PC-3 (cell line): ENCODE measurements around the gene LY6G6F. TPM values are rescaled to one million over a fixed set of nuclear protein-coding genes. Genes with fewer than 3 reads are reported as not detected.
A peak's percentile ranks its signal among the peaks of the same experiment; 100 is the strongest.

Experiments
- ATAC-seq: fragments of 200-7000 bp; cut with Tn5 transposase; 2 replicates; pipeline ENCODE4 v1.9.1; 2020; ENCODE audit warnings: mild to moderate bottlenecking, moderate library complexity
- BruUV-seq: library from RNA; stranded (reverse); fragments of 400-500 nt; replicated peaks from 2 replicates; lab custom pipeline; 2021; lab: Mats Ljungman, UMichigan
- CTCF ChIA-PET: fragments of 300-600 bp; sonication (Branson Sonifier 250); formaldehyde crosslinking; loops from one replicate; lab custom pipeline; 2022; ENCODE audit warnings: antibody characterized with exemption; lab: Charles Lee
- POLR2A ChIA-PET: fragments of 300-600 bp; sonication (Branson Sonifier 250); formaldehyde crosslinking; loops from one replicate; lab custom pipeline; 2022; ENCODE audit warnings: antibody characterized with exemption; ENCODE audit not compliant: unreplicated experiment; lab: Charles Lee
- DNase-seq: peaks from one replicate; pipeline ENCODE4 v3.0.0-alpha.2; 2015
- H2AFZ ChIP-seq: fragments of 300-600 bp; sonication (generic); 2 replicates; pipeline ENCODE4 v1.6.0; 2016; ENCODE audit warnings: antibody characterized with exemption, low read length
- H3F3A ChIP-seq: fragments of 300-600 bp; sonication (generic); one replicate; pipeline ENCODE4 v1.6.0; 2017; ENCODE audit warnings: antibody characterized with exemption, low read length, control low read depth, mild to moderate bottlenecking; ENCODE audit not compliant: unreplicated experiment
- H3K27ac ChIP-seq: fragments of 300-600 bp; sonication (generic); 2 replicates; pipeline ENCODE4 v1.5.1; 2016; ENCODE audit warnings: mild to moderate bottlenecking, low read length
- H3K27me3 ChIP-seq: fragments of 300-600 bp; sonication (generic); 2 replicates; pipeline ENCODE4 v1.6.1; 2016; ENCODE audit warnings: low read length, mixed read lengths
- H3K36me3 ChIP-seq: fragments of 300-600 bp; sonication (generic); 2 replicates; pipeline ENCODE4 v1.6.1; 2016; ENCODE audit warnings: low read depth, mixed run types, low read length, mixed read lengths
- H3K4me1 ChIP-seq: fragments of 300-600 bp; sonication (generic); 2 replicates; pipeline ENCODE4 v1.5.1; 2016; ENCODE audit warnings: low read length; ENCODE audit not compliant: insufficient read depth
- H3K4me2 ChIP-seq: fragments of 300-600 bp; sonication (generic); 2 replicates; pipeline ENCODE4 v1.6.0; 2016; ENCODE audit warnings: low read length
- H3K4me3 ChIP-seq: fragments of 300-600 bp; sonication (generic); 2 replicates; pipeline ENCODE4 v1.5.1; 2016; ENCODE audit warnings: mild to moderate bottlenecking, low read length, mixed read lengths
- H3K79me2 ChIP-seq: fragments of 300-600 bp; sonication (generic); 2 replicates; pipeline ENCODE4 v1.6.1; 2017; ENCODE audit warnings: low read length, mixed read lengths
- H3K9ac ChIP-seq: fragments of 300-600 bp; sonication (generic); 2 replicates; pipeline ENCODE4 v1.6.0; 2016; ENCODE audit warnings: mild to moderate bottlenecking, low read length
- H3K9me2 ChIP-seq: fragments of 300-600 bp; sonication (generic); replicated peaks from 2 replicates; pipeline ENCODE4 v1.6.1; 2016; ENCODE audit warnings: mixed run types, low read length, mixed read lengths
- H3K9me3 ChIP-seq: fragments of 300-600 bp; sonication (generic); 2 replicates; pipeline ENCODE4 v1.6.1; 2016; ENCODE audit warnings: low read length, mixed read lengths
- H4K20me1 ChIP-seq: fragments of 300-600 bp; sonication (generic); 2 replicates; pipeline ENCODE4 v1.6.1; 2016; ENCODE audit warnings: low read length, mixed read lengths
- CTCF ChIP-seq: fragments of 300-600 bp; sonication (generic); conservative IDR thresholded peaks from 2 replicates; pipeline ENCODE4 v1.5.1; 2017; ENCODE audit warnings: antibody characterized with exemption, low read depth, mild to moderate bottlenecking, low read length
- EZH2 ChIP-seq: fragments of 300-600 bp; sonication (generic); IDR thresholded peaks from one replicate; pipeline ENCODE4 v1.6.1; 2017; ENCODE audit warnings: antibody characterized with exemption, mild to moderate bottlenecking, low read length; ENCODE audit not compliant: unreplicated experiment
- EZH2phosphoT487 ChIP-seq: fragments of 300-600 bp; sonication (generic); IDR thresholded peaks from 2 replicates; pipeline ENCODE4 v1.6.1; 2018; ENCODE audit warnings: mild to moderate bottlenecking, antibody characterized with exemption, low read length, borderline replicate concordance
- intact Hi-C: fragments of 100-400 bp; cut with micrococcal nuclease; formaldehyde crosslinking; loops from 2 replicates; pipeline ENCODE4 v1.9.0; 2023
- total RNA-seq: library from RNA; depleted of rRNA; stranded (reverse); fragments of >200 nt; gene quantifications from 2 replicates; pipeline ENCODE4 v1.2.3, GENCODE V29; 2014

Gene LY6G6F
- total RNA-seq, 1 experiment from 2014 or later: not detected

DNA sequence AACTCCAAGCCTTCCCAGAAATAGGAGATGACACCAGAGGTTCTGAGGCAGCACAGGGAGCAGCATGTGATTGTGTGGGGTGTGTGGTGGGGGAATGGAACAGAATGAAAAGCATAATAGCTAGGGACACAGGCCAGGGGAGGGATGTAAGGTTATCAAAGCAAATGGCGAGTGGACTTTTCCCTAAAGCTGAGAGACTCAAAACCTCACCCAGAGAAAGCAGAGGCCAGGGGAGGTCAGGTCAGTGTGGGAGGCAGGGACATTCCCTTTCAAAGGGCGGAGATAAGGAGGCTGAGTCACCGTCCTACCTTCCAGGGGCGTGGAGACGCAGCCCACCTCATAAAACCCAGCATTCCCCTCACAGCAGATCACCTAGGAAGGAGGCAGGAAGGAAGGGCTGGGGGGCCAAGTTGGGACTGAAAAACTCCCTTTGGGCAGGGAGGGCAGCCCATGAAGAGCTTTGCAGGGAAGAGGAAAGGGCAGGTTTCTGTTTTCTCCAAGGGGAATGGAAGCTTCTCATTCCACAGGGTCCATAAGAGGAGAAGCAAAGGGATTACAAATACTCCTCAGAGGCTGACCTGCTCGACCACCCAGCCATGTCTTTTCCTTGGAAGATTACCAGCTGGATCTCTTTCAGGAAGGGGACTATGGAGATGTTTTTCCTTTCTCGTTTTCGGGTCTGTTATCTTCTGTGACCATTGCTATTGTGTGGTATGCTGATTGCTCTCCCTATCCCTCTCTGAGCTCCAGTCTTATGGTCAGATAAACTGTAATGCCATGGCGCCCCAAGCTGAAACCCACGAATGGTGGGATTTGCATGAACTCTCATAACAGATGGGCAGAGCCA lies 16.2 kb upstream of the LY6G6F start:
- Histone ChIP-seq H3K4me3 (no peak overlapping the region), H3K27me3 (no peaks in the 10 kb centered on the region), H3K9ac (no peak overlapping the region), H3K36me3 (peaks cover 8% of the 10 kb centered on the region; the same call in 1 of the 2 replicates), H4K20me1 (no peaks in the 10 kb centered on the region), H3K79me2 (no peaks in the 10 kb centered on the region), H2AFZ (no peak overlapping the region), H3K9me3 (no peaks in the 10 kb centered on the region), H3K4me1 (0 out of 2 replicates have a peak, but pooled peaks cover 3% of the 10 kb centered on the region), H3F3A (no peaks in the 10 kb centered on the region), H3K4me2 (no peak overlapping the region), H3K9me2 (no peaks in the 10 kb centered on the region), H3K27ac (no peak overlapping the region)
- CTCF ChIA-PET: interaction anchor here (0.8 kb wide), 1 partner anchor 140 kb away, joined by 3 read pairs; no protein-coding TSS in a partner anchor
- BruUV-seq: no TSS peak
- POLR2A ChIA-PET: interaction anchor here (0.6 to 0.7 kb wide), 2 partner anchors 32 to 1095 kb away, joined by 3 to 7 read pairs; no protein-coding TSS in a partner anchor
- TF ChIP-seq CTCF: no peak
- TF ChIP-seq EZH2: no peak
- no peak for TF ChIP-seq EZH2phosphoT487
- no peak for DNase-seq
- intact Hi-C loops: no loop called here
- peak; percentile 35 for ATAC-seq

DNA sequence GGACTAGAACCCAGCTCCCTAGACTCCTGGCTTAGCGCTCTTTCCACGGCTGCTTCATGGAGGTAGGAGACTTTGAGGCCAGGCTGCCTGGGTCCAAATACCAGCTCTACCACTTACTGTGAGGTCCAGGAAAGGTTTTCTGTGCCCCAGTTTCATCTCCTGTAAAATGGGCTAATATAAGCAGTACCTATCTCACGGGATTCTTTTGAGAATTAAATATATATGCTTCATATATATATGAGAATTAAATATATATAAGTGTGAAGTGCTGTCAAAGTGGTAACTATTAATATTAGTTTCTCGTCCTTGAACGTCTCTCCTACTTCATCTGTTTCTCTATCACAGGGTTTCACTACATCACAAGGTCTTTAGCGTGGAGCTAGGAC lies 15.6 kb upstream of the LY6G6F start:
- no peaks in the 10 kb centered on the region for H4K20me1 ChIP-seq
- DNase-seq (no peak), ATAC-seq (no peak)
- no TSS peak for BruUV-seq
- H3F3A ChIP-seq: no peaks in the 10 kb centered on the region
- H3K9me3 ChIP-seq: no peaks in the 10 kb centered on the region
- no peaks in the 10 kb centered on the region for H3K79me2 ChIP-seq
- POLR2A ChIA-PET: no interaction called here
- no peak overlapping the region for H3K4me3 ChIP-seq
- H3K9ac ChIP-seq: no peak overlapping the region
- intact Hi-C loops: no loop called here
- CTCF ChIA-PET: no interaction called here
- TF ChIP-seq CTCF (no peak), EZH2phosphoT487 (no peak), EZH2 (no peak)
- no peak overlapping the region for H3K27ac ChIP-seq
- no peaks in the 10 kb centered on the region for H3K27me3 ChIP-seq
- peaks cover 8% of the 10 kb centered on the region; the same call in 1 of the 2 replicates for H3K36me3 ChIP-seq
- H3K4me2 ChIP-seq: no peak overlapping the region
- 0 out of 2 replicates have a peak, but pooled peaks cover 3% of the 10 kb centered on the region for H3K4me1 ChIP-seq
- no peak overlapping the region for H2AFZ ChIP-seq
- H3K9me2 ChIP-seq: no peaks in the 10 kb centered on the region
